ENCODE results near the gene EDIL3.

DNA sequence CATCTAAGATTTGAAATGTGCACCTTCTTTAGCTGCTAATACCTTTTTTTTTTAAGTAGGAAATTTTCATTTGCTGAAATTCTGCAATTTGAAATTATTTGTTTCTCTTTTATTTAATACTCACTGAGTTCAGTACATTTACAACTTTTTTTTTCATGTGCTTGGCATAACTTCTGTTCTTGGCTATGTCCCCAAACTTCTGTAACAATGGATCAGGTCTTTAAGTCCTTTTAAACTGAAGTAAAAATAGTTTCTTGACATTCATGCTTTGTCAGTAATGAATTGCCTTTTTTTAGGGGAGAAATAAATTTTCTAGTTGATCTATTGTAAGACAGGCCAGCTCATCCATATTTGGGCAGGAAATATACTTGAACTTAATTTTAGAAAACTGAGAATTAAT, 41.5 kb downstream of the EDIL3 start:
- TF ChIP-seq POLR2A (IDR thresholded peaks at IDR 0.05; ENCODE audit: low read depth, low read length) (no peak), POLR2AphosphoS5 (IDR thresholded peaks at IDR 0.05; ENCODE audit: low read depth, low read length) (no peak)
